T-helper 1 cell treated with Interleukin-12 subunit alpha and Interleukin-12 subunit beta and Interleukin-4 antibody, amounts not matched to agents 30 μg/mL and 1 μg/mL, for 36 hours (primary cell): ENCODE data around the gene NUP35.
"Not testable (repeated sequence)": the region's sequence is repeated elsewhere in the genome, so short reads cannot be mapped to it uniquely, and the experiment has no call there.

Experiments
- H3K27ac Mint-ChIP-seq: one replicate; pipeline ENCODE4 v1.8.0; 2021; ENCODE audit warnings: mild to moderate bottlenecking, mixed read lengths
- H3K27me3 Mint-ChIP-seq: one replicate; pipeline ENCODE4 v1.8.0; 2021; ENCODE audit warnings: low read depth, mixed read lengths
- H3K36me3 Mint-ChIP-seq: one replicate; pipeline ENCODE4 v1.8.0; 2021; ENCODE audit warnings: low read depth, mixed read lengths
- H3K4me1 Mint-ChIP-seq: one replicate; pipeline ENCODE4 v1.8.0; 2021; ENCODE audit warnings: low read depth, mixed read lengths
- H3K4me3 Mint-ChIP-seq: one replicate; pipeline ENCODE4 v1.8.0; 2021; ENCODE audit warnings: mild to moderate bottlenecking, moderate library complexity, mixed read lengths
- H3K9me3 Mint-ChIP-seq: one replicate; pipeline ENCODE4 v1.8.0; 2021; ENCODE audit warnings: mixed read lengths

Gene NUP35

GRCh38 chr2:183117226-183117625 is 7.0 kb upstream of the NUP35 start:
- H3K9me3 Mint-ChIP-seq = no peaks in the 10 kb centered on the region
- H3K4me3 Mint-ChIP-seq = no peak overlapping the region
- no peak overlapping the region for H3K27ac Mint-ChIP-seq
- no peaks in the 10 kb centered on the region for H3K4me1 Mint-ChIP-seq
- peaks cover 20% of the 10 kb centered on the region for H3K27me3 Mint-ChIP-seq
- no peaks in the 10 kb centered on the region for H3K36me3 Mint-ChIP-seq

DNA sequence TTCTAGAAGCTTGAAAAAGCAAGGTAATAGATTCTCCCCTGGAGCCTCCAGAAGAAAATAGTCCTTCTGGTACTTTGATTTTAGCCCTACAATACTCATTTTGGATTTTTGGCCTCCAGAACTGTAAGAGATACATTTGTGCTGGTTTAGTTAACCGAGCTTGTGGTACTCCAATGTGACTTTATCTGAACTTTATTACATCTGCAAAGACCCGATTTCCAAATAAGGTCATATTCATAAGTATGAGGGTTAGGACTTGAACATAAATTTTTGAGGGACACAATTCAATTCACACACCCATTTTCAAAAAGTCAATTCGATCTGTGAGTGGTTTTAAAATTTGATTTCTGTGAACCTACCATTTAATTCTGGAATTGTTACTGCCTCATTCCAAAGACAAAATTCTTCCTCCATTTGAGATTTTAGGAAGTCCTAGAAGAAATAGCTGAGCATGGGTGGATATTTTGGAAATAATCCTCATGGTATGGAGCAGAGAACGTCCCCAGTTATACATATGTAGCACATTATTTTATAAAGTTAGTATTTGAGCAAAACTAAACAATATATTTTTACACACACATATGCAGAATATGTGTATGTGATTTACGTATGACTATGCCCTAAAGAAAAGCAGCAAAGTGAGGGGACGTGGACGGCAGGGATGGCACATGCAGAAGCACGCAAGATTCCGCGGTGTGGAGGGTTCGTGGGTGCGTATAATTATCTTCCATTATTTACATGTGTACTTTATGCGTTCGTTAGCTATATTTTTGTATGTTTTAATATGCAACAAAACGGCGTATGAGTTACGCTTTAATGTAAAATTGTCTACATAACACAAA is 905 bp upstream of the NUP35 start:
- peak overlapping the region; percentile 98 for H3K27ac Mint-ChIP-seq
- no peaks in the 10 kb centered on the region for H3K36me3 Mint-ChIP-seq
- peaks cover 20% of the 10 kb centered on the region for H3K4me1 Mint-ChIP-seq
- H3K4me3 Mint-ChIP-seq = peak overlapping the region; percentile 95
- peaks cover 11% of the 10 kb centered on the region for H3K27me3 Mint-ChIP-seq
- no peaks in the 10 kb centered on the region for H3K9me3 Mint-ChIP-seq

DNA sequence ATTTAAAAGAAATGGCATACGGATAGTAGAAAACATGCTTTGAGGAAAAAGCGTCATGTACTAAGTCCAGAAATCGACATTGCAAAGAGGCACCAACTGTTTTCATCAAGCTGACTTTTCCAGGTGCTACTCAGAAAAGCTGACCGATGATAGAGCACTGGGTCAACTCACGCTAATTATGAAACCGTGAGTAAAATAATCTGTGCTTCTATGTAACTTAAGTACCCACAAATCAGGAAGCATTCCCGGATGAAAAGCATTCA is 353 bp upstream of the NUP35 start:
- Mint-ChIP-seq H3K4me1 (peaks cover 20% of the 10 kb centered on the region), H3K4me3 (peak overlapping the region; percentile 95), H3K9me3 (no peaks in the 10 kb centered on the region), H3K36me3 (peaks cover 2% of the 10 kb centered on the region), H3K27me3 (peaks cover 11% of the 10 kb centered on the region), H3K27ac (peak overlapping the region; percentile 98)

GRCh38 chr2:183124957-183125255 is 663 bp downstream of the NUP35 start:
- Mint-ChIP-seq H3K4me1 (peaks cover 20% of the 10 kb centered on the region), H3K4me3 (peak overlapping the region; percentile 95), H3K27ac (peak overlapping the region; percentile 98), H3K9me3 (no peaks in the 10 kb centered on the region), H3K27me3 (peaks cover 5% of the 10 kb centered on the region), H3K36me3 (peaks cover 5% of the 10 kb centered on the region)

DNA sequence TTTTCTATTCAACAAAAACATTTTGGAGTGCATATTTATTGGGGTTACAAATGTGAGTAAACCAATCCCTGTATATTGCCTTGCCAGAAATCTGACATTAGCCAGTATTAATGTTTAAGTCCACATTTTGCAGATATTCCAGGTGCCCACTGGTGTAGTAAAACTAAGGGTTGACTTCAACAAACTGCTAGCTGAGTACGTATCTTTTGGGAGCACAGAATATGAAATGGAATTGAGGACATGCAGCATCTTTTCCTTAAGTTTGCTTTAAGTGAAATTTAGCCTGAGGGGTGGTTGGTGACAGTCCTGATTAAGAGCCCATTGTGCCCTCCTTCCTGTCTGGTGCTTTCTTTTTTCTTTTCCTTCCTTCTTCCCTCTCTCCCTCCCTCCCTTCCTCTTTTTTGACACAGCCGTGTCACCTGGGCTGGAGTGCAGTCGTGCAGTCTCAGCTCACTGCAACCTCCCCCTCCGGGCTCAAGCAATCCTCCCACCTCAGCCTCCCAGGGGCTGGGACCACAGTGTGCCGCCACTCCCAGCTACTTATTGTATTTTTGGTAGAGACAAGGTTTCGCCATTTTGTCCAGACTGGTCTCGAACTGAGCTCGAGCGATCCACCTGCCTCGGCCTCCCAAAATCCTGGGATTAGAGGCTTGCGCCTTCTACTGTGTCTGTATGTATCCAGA is 1.6 kb downstream of the NUP35 start:
- peak overlapping the region; percentile 41 for H3K27ac Mint-ChIP-seq
- H3K9me3 Mint-ChIP-seq = no peaks in the 10 kb centered on the region
- H3K27me3 Mint-ChIP-seq = no peaks in the 10 kb centered on the region
- peaks cover 20% of the 10 kb centered on the region for H3K4me1 Mint-ChIP-seq
- H3K4me3 Mint-ChIP-seq = peak overlapping the region; percentile 95
- H3K36me3 Mint-ChIP-seq = peaks cover 5% of the 10 kb centered on the region

- peaks cover 20% of the 10 kb centered on the region for H3K4me1 Mint-ChIP-seq
- peaks cover 8% of the 10 kb centered on the region for H3K36me3 Mint-ChIP-seq
- H3K4me3 Mint-ChIP-seq = no peak overlapping the region
- H3K9me3 Mint-ChIP-seq = no peaks in the 10 kb centered on the region
- no peaks in the 10 kb centered on the region for H3K27me3 Mint-ChIP-seq
- no peak overlapping the region for H3K27ac Mint-ChIP-seq
These were observed 2.4 kb downstream of the NUP35 start for GRCh38 chr2:183126635-183127034.

DNA sequence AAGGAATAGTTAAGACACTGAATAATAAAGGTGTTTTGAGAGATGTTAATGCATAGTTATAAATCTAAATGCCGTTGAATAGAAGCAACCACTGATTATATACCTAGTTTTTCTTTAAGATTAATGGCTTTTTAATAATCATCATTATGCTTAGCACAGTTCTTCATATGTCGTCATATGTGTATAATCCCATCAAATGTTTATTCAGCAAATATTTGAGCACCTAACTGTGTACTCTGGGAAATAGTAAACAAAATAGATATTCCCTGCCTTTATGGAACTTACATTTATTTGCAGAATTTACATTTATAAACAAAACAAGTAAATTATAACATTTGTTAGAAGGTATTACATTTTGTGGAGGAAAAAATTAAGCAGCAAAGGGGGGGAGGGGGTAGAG is 9.8 kb downstream of the NUP35 start:
- H3K27ac Mint-ChIP-seq = no peak overlapping the region
- H3K36me3 Mint-ChIP-seq = peaks cover 24% of the 10 kb centered on the region
- H3K27me3 Mint-ChIP-seq = no peaks in the 10 kb centered on the region
- peaks cover 3% of the 10 kb centered on the region for H3K4me1 Mint-ChIP-seq
- H3K9me3 Mint-ChIP-seq = no peaks in the 10 kb centered on the region
- H3K4me3 Mint-ChIP-seq = no peak overlapping the region

GRCh38 chr2:183148955-183149354 is 24.7 kb downstream of the NUP35 start:
- H3K4me1 Mint-ChIP-seq = no peaks in the 10 kb centered on the region
- peaks cover 12% of the 10 kb centered on the region for H3K9me3 Mint-ChIP-seq
- no peak overlapping the region for H3K4me3 Mint-ChIP-seq
- peaks cover 33% of the 10 kb centered on the region for H3K36me3 Mint-ChIP-seq
- no peak overlapping the region for H3K27ac Mint-ChIP-seq
- H3K27me3 Mint-ChIP-seq = no peaks in the 10 kb centered on the region

DNA sequence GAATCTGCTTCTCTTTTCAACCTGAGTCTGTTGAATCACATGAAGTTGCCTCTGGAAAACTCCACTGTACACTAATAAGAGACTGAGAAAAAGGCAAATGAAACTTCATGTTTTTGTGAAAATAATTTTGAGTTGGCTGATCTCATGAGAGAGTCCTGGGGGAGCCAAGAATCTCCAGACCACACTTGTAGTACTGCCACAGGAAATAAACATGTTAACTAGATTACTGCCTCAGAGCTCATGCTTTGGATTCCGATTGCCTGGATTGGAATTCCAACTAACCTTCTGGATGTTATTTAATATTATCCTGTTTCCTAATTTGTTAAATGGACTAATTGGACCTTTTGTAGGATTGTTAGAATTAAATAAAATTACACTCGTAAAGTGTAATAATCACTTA is 25.2 kb downstream of the NUP35 start:
- H3K27me3 Mint-ChIP-seq = no peaks in the 10 kb centered on the region
- H3K36me3 Mint-ChIP-seq = peaks cover 33% of the 10 kb centered on the region
- H3K27ac Mint-ChIP-seq = no peak overlapping the region
- H3K4me1 Mint-ChIP-seq = no peaks in the 10 kb centered on the region
- H3K9me3 Mint-ChIP-seq = peaks cover 7% of the 10 kb centered on the region
- H3K4me3 Mint-ChIP-seq = no peak overlapping the region

DNA sequence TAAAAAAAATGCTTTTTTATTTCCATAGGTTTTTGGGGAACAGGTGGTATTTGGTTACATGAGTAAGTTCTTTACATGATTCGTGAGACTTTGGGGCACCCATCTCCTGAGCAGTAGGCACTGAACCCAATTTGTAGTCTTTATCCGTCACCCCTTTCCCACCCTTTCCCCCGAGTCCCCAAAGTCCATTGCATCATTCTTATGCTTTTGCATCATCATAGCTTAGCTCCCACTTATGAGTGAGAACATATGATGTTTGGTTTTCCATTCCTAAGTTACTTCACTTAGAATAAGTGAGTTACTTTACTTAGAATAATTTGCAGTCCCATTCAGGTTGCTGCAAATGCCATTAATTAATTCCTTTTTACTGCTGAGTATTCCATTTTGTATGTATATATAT is 28.0 kb downstream of the NUP35 start:
- not testable (repeated sequence) for H3K4me3 Mint-ChIP-seq, H3K4me1 Mint-ChIP-seq, H3K27ac Mint-ChIP-seq, H3K27me3 Mint-ChIP-seq, H3K9me3 Mint-ChIP-seq
- H3K36me3 Mint-ChIP-seq = peaks cover 25% of the 10 kb centered on the region

DNA sequence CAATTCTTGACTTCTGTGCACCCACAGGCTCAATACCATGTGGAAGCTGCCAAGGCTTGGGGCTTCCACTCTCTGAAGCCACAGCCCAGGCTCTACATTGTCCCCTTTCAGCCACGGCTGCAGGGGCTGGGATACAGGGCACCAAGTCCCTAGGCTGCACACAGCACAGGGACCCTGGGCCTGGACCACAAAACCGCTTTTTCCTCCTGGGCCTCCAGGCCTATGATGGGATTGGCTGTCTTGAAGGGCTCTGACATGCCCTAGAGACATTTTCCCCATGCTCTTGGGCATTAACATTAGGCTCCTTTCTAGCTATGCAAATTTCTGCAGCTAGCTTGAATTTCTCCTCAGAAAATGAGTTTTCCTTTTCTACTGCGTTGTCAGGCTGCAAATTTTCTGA is 29.7 kb downstream of the NUP35 start:
- Mint-ChIP-seq H3K4me3 (no peak overlapping the region), H3K4me1 (peaks cover 1% of the 10 kb centered on the region), H3K27ac (no peak overlapping the region), H3K36me3 (peaks cover 20% of the 10 kb centered on the region), H3K9me3 (no peaks in the 10 kb centered on the region), H3K27me3 (no peaks in the 10 kb centered on the region)

DNA sequence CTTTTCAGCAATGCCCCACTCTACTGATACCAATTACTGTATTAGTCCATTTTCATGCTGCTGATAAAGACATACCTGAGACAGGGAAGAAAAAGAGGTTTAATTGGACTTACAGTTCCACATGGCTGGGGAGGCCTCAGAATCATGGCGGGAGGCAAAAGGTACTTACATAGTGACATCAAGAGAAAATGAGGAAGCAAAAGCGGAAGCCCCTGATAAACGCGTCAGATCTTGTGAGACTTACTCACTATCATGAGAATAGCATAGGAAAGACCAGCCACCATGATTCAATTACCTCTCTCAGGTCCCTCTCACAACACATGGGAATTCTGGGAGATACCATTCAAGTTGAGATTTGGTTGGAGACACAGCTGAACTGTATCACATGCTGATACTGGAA is 30.5 kb downstream of the NUP35 start:
- not testable (repeated sequence) for H3K4me3 Mint-ChIP-seq, H3K27ac Mint-ChIP-seq, H3K27me3 Mint-ChIP-seq, H3K9me3 Mint-ChIP-seq, H3K4me1 Mint-ChIP-seq
- H3K36me3 Mint-ChIP-seq = peaks cover 20% of the 10 kb centered on the region

- H3K27me3 Mint-ChIP-seq = no peaks in the 10 kb centered on the region
- no peaks in the 10 kb centered on the region for H3K9me3 Mint-ChIP-seq
- peaks cover 1% of the 10 kb centered on the region for H3K4me1 Mint-ChIP-seq
- H3K4me3 Mint-ChIP-seq = no peak overlapping the region
- H3K36me3 Mint-ChIP-seq = peaks cover 22% of the 10 kb centered on the region
- H3K27ac Mint-ChIP-seq = no peak overlapping the region
These were observed 32.9 kb downstream of the NUP35 start for GRCh38 chr2:183157131-183157530.

DNA sequence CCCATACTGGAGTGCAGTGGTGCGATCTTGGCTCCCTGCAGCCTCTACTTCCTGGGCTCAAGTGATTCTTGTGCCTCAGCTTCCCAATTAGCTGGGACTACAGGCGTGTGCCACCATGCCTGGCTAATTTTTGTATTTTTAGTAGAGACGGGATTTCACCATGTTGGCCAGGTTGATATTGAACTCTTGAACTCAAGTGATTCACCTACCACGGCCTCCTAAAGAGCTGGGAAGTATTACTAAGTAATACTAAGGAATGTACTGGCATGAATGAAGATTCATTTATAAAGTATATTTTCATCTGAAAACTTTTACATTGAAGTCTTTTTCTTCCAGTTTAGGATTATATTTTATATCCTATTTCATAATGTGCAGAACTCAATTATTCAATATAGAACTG is 38.1 kb downstream of the NUP35 start:
- Mint-ChIP-seq H3K9me3 (no peaks in the 10 kb centered on the region), H3K27me3 (no peaks in the 10 kb centered on the region), H3K36me3 (peaks cover 36% of the 10 kb centered on the region), H3K4me3 (no peak overlapping the region), H3K4me1 (no peaks in the 10 kb centered on the region), H3K27ac (no peak overlapping the region)

GRCh38 chr2:183163821-183164649 is 39.8 kb downstream of the NUP35 start:
- no peaks in the 10 kb centered on the region for H3K4me1 Mint-ChIP-seq
- peaks cover 39% of the 10 kb centered on the region for H3K36me3 Mint-ChIP-seq
- H3K9me3 Mint-ChIP-seq = no peaks in the 10 kb centered on the region
- H3K27me3 Mint-ChIP-seq = no peaks in the 10 kb centered on the region
- H3K4me3 Mint-ChIP-seq = no peak overlapping the region
- no peak overlapping the region for H3K27ac Mint-ChIP-seq
